SU-DHL-6 (cell line): ENCODE data around the gene TDG.

Experiments used
- H2AFZ ChIP-seq: fragments of 200-600 bp; sonication (generic); 2 replicates; pipeline ENCODE4 v1.6.1; 2014; ENCODE audit warnings: low read depth, mild to moderate bottlenecking, moderate library complexity, mixed read lengths, antibody characterized with exemption, low read length; ENCODE audit not compliant: severe bottlenecking
- H3F3A ChIP-seq: fragments of 200-600 bp; shearing (Covaris generic); 2 replicates; pipeline ENCODE4 v1.6.0; 2016; ENCODE audit warnings: antibody characterized with exemption, mild to moderate bottlenecking; ENCODE audit not compliant: insufficient read depth
- H3K27ac ChIP-seq: fragments of 200-600 bp; sonication (generic); 2 replicates; pipeline ENCODE4 v1.5.1; 2016; ENCODE audit warnings: low read depth, mild to moderate bottlenecking, low read length, moderate library complexity, mixed read lengths
- H3K27me3 ChIP-seq: fragments of 200-600 bp; sonication (generic), shearing (Covaris generic); 2 replicates; pipeline ENCODE4 v1.6.0; 2014; ENCODE audit warnings: mild to moderate bottlenecking, low read length
- H3K36me3 ChIP-seq: fragments of 200-600 bp; sonication (generic); 2 replicates; pipeline ENCODE4 v1.6.1; 2014; ENCODE audit warnings: mild to moderate bottlenecking, low read length, mixed read lengths
- H3K4me2 ChIP-seq: fragments of 300-600, 200-600 bp; shearing (Covaris generic), sonication (generic); 2 replicates; pipeline ENCODE4 v1.6.0; 2014; ENCODE audit warnings: low read length, low read depth, mild to moderate bottlenecking; ENCODE audit not compliant: poor library complexity, severe bottlenecking
- H3K4me3 ChIP-seq: fragments of 200-600 bp; sonication (generic); 2 replicates; pipeline ENCODE4 v1.5.1; 2014; ENCODE audit warnings: antibody characterized with exemption, low read length, mild to moderate bottlenecking, mixed read lengths; ENCODE audit not compliant: insufficient read depth, poor library complexity, severe bottlenecking
- H3K79me2 ChIP-seq: fragments of 200-600 bp; sonication (generic); 2 replicates; pipeline ENCODE4 v1.6.1; 2014; ENCODE audit warnings: mild to moderate bottlenecking, low read length, moderate library complexity; ENCODE audit not compliant: insufficient read depth
- H3K9ac ChIP-seq: fragments of 200-600 bp; sonication (generic); 2 replicates; pipeline ENCODE4 v1.7.0; 2014; ENCODE audit warnings: mild to moderate bottlenecking, low read length
- H3K9me2 ChIP-seq: fragments of 200-600 bp; sonication (generic); replicated peaks from 2 replicates; pipeline ENCODE4 v1.6.1; 2014; ENCODE audit warnings: low read length; ENCODE audit not compliant: insufficient read depth
- H3K9me3 ChIP-seq: fragments of 200-600 bp; sonication (generic); 2 replicates; pipeline ENCODE4 v1.6.1; 2014; ENCODE audit warnings: low read length, mixed read lengths; ENCODE audit not compliant: insufficient read depth
- H4K20me1 ChIP-seq: fragments of 200-600 bp; sonication (generic); 2 replicates; pipeline ENCODE4 v1.6.1; 2014; ENCODE audit warnings: low read depth, mild to moderate bottlenecking, antibody characterized with exemption, low read length, moderate library complexity, mixed read lengths
- CTCF ChIP-seq: fragments of 200-600 bp; sonication (generic); IDR thresholded peaks from one replicate; pipeline ENCODE4 v1.5.1; 2017; ENCODE audit warnings: antibody characterized with exemption, mild to moderate bottlenecking, low read length, moderate library complexity; ENCODE audit not compliant: insufficient read depth, poor library complexity, severe bottlenecking
- EZH2phosphoT487 ChIP-seq: fragments of 200-600 bp; sonication (generic), shearing (Covaris generic); conservative IDR thresholded peaks from 2 replicates; pipeline ENCODE4 v1.6.1; 2018; ENCODE audit warnings: mild to moderate bottlenecking, antibody characterized with exemption, low read length, moderate library complexity, mixed read lengths

Gene TDG

GRCh38 chr12:103960616-103961227 is 5.0 kb upstream of the TDG start:
- no peak overlapping the region for H3K27ac ChIP-seq
- no peaks in the 10 kb centered on the region for H3K9me3 ChIP-seq
- no peaks in the 10 kb centered on the region for H3K9me2 ChIP-seq
- peaks cover 29% of the 10 kb centered on the region for H3K79me2 ChIP-seq
- H4K20me1 ChIP-seq: no peaks in the 10 kb centered on the region
- no peaks in the 10 kb centered on the region for H3K36me3 ChIP-seq
- H2AFZ ChIP-seq: no peak overlapping the region
- H3K9ac ChIP-seq: no peak overlapping the region
- TF ChIP-seq CTCF: no peak
- TF ChIP-seq EZH2phosphoT487: no peak
- H3K4me2 ChIP-seq: no peak overlapping the region
- H3K4me3 ChIP-seq: no peak overlapping the region
- no peaks in the 10 kb centered on the region for H3K27me3 ChIP-seq
- peaks cover 18% of the 10 kb centered on the region for H3F3A ChIP-seq

- Histone ChIP-seq H2AFZ (no peak overlapping the region), H3K4me3 (no peak overlapping the region), H3K79me2 (peaks cover 32% of the 10 kb centered on the region), H3K9me2 (no peaks in the 10 kb centered on the region), H3K9me3 (no peaks in the 10 kb centered on the region), H3K27me3 (no peaks in the 10 kb centered on the region), H3K9ac (no peak overlapping the region), H3K27ac (no peak overlapping the region), H3K4me2 (no peak overlapping the region), H4K20me1 (no peaks in the 10 kb centered on the region), H3K36me3 (no peaks in the 10 kb centered on the region), H3F3A (peaks cover 15% of the 10 kb centered on the region)
- TF ChIP-seq CTCF (no peak), EZH2phosphoT487 (no peak)
These were observed 3.2 kb upstream of the TDG start for GRCh38 chr12:103962493-103962892.

GRCh38 chr12:103964805-103965204 is 867 bp upstream of the TDG start:
- H3K9me3 ChIP-seq: no peaks in the 10 kb centered on the region
- H3K9ac ChIP-seq: peak overlapping the region; percentile 93
- 0 out of 2 replicates have a peak, but pooled peaks cover 2% of the 10 kb centered on the region for H3K36me3 ChIP-seq
- H2AFZ ChIP-seq: no peak overlapping the region
- no peaks in the 10 kb centered on the region for H3K9me2 ChIP-seq
- no peaks in the 10 kb centered on the region; the same call in 1 of the 2 replicates for H4K20me1 ChIP-seq
- no peaks in the 10 kb centered on the region for H3K27me3 ChIP-seq
- peak overlapping the region; percentile 77 for H3K4me2 ChIP-seq
- peak overlapping the region; percentile 96 for H3K4me3 ChIP-seq
- TF ChIP-seq CTCF (no peak), EZH2phosphoT487 (no peak)
- H3K79me2 ChIP-seq: peaks cover 56% of the 10 kb centered on the region
- peak overlapping the region; percentile 53; the same call in 1 of the 2 replicates for H3K27ac ChIP-seq
- H3F3A ChIP-seq: peaks cover 3% of the 10 kb centered on the region; the same call in 1 of the 2 replicates
